ENCODE results near the gene LCN2. TPM values are rescaled to one million over a fixed set of nuclear protein-coding genes. Genes with fewer than 3 reads are reported as not detected.

Gene LCN2
- total and polyA plus RNA-seq, 9 of the 15 experiments (the other 6 are each of a cell fraction or from before 2014, with no cell fraction given) = 0.10 to 1.2 (median 0.44) TPM; not detected in 1

DNA sequence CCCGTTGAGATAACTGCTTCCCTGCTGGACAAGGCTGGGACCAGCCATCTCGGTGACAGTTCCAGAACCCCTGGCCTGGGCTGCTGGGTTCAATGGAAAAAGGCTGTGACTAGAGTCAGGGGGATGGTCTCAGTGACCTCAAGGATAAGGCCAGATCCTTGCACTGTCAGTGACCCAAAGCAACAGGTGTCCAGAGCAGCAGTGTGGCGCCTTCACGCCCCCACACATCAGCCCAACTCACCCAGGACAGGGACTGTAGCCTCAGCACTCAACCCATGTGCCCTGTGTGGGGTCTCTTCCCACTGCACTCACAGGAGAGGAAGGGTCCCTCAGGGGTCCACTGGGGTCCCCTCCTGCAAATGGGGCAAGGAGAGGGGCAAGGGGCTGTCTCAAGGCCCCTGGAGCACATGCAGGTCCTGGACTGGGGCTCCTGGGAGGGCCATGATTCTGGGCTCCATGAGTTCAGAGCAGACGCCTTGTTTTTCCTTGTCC, 698 bp upstream of the LCN2 start (continued):
- TF ChIP-seq ZNF507 (tag; conservative IDR thresholded peaks at IDR 0.05) (no peak), EGR1 (conservative IDR thresholded peaks at IDR 0.05) (peak; percentile 78)

- CTCF ChIA-PET (ENCODE audit: low intra/inter-chr PET ratio) = no interaction called here
- POLR2A ChIA-PET = interaction anchor here (0.6 to 3.6 kb wide), 7 partner anchors 11 to 72 kb away, joined by 3 to 37 read pairs (median 4); partner anchors contain the start of gene BBLN
- peak overlapping the region; percentile 9; the same call in 1 of the 3 replicates for H3K27ac ChIP-seq (ENCODE audit: extremely low read depth, low read depth, low read length)
- BruUV-seq (replicated peaks) = no TSS peak
- H3K9ac ChIP-seq (ENCODE audit: insufficient read depth in 1 of 2, low read depth in 2 of 2, low read length in 2 of 2) = peak overlapping the region; percentile 10 to 82
- peak overlapping the region; percentile 61 for H3K4me2 ChIP-seq (ENCODE audit: insufficient read depth, low read length)
- peak overlapping the region; percentile 94 for H2AFZ ChIP-seq (ENCODE audit: low read depth, low read length)
- DNase-seq (ENCODE audit: extremely low read depth in 1 of 4, low spot score in 3 of 4) (peak; percentile 34 to 57 (median 48)), FAIRE-seq (no peak), ATAC-seq (peak; percentile 2; the same call in 2 of the 3 replicates)
- intact Hi-C loops (cut with micrococcal nuclease) (no loop called here), in situ Hi-C loops (cut with MboI) (no loop called here)
- H3K27me3 ChIP-seq (ENCODE audit: control insufficient read depth in 2 of 2, insufficient read depth in 2 of 2, low read length in 2 of 2) = no peaks in the 10 kb centered on the region
- no peaks in the 10 kb centered on the region for H3K9me3 ChIP-seq (replicated peaks; ENCODE audit: control insufficient read depth, insufficient read depth, low read depth, low read length)
- peaks cover 8% of the 10 kb centered on the region for H3K9me1 ChIP-seq (ENCODE audit: control insufficient read depth, insufficient read depth, low read length)
- no peaks in the 10 kb centered on the region for H3K36me3 ChIP-seq (ENCODE audit: control insufficient read depth, insufficient read depth, low read length)
- H3K4me3 ChIP-seq = no peak overlapping the region
- WGBS (ENCODE audit: insufficient coverage, low coverage, missing lambda C conversion rate) = 41% methylated on average over 11 of the region's 11 CpGs
- H3K79me2 ChIP-seq (ENCODE audit: control insufficient read depth, insufficient read depth, low read length) = no peaks in the 10 kb centered on the region
- H4K20me1 ChIP-seq (replicated peaks; ENCODE audit: control insufficient read depth, insufficient read depth, low read length) = no peaks in the 10 kb centered on the region
- H3K4me1 ChIP-seq (replicated peaks in 1 of 2; ENCODE audit: control insufficient read depth in 2 of 2, insufficient read depth in 2 of 2, low read length in 2 of 2) = peaks cover 17 to 72% of the 10 kb centered on the region in 2 experiments
- TF ChIP-seq FOXJ3 (CRISPR knock-in tag; IDR thresholded peaks at IDR 0.05) (no peak), HMG20A (CRISPR knock-in tag; conservative IDR thresholded peaks at IDR 0.05) (no peak), SRSF7 (optimal IDR thresholded peaks at IDR 0.05; ENCODE audit: low read depth, low read length) (no peak), NFE2 (IDR thresholded peaks at IDR 0.05; ENCODE audit: low read depth) (no peak), ZNF165 (CRISPR knock-in tag; IDR thresholded peaks at IDR 0.05; ENCODE audit: borderline replicate concordance) (peak; percentile 36; the same call in 1 of the 2 replicates), ESRRB (CRISPR knock-in tag; IDR thresholded peaks at IDR 0.05; ENCODE audit: borderline replicate concordance) (no peak), SIX5 (IDR thresholded peaks at IDR 0.05; ENCODE audit: borderline replicate concordance in 1 of 2, insufficient read depth in 1 of 2, low read depth in 1 of 2, low read length in 2 of 2) (no peak), GATAD2A (IDR thresholded peaks at IDR 0.05) (no peak), CEBPB (tag; IDR thresholded peaks at IDR 0.05) (no peak), GATAD2B (IDR thresholded peaks at IDR 0.05; ENCODE audit: borderline replicate concordance) (no peak), SLC30A9 (CRISPR knock-in tag; IDR thresholded peaks at IDR 0.05) (no peak), GTF3C2 (IDR thresholded peaks at IDR 0.05; ENCODE audit: borderline replicate concordance, extremely low read depth, insufficient read length) (no peak), FOXP4 (CRISPR knock-in tag; IDR thresholded peaks at IDR 0.05; ENCODE audit: borderline replicate concordance) (no peak), PTRF (tag; IDR thresholded peaks at IDR 0.05) (no peak)
Measured at GRCh38 chr9:128149951-128150593, 819 bp downstream of the LCN2 start.
